Mucosa of descending colon (tissue), 3 donors: ENCODE data around the gene TNRC6A. TPM values are rescaled to one million over a fixed set of nuclear protein-coding genes. Genes with fewer than 3 reads are reported as not detected.

Experiments
- ATAC-seq: fragments of 200-7000 bp; cut with Tn5 transposase; one replicate; pipeline ENCODE4 v1.9.1; 2020; ENCODE audit warnings: mild to moderate bottlenecking, moderate library complexity
- DNase-seq, 3 donors: peaks; one replicate each; pipeline ENCODE4 v3.0.0-alpha.2; 2020
- H3K36me3 ChIP-seq: fragments of 200-600 bp; one replicate; pipeline ENCODE4 v1.8.0; 2021; ENCODE audit warnings: low read depth, mild to moderate bottlenecking
- H3K4me1 ChIP-seq: fragments of 200-600 bp; one replicate; pipeline ENCODE4 v1.8.0; 2021; ENCODE audit warnings: low read depth, mild to moderate bottlenecking
- H3K4me3 ChIP-seq: fragments of 200-600 bp; one replicate; pipeline ENCODE4 v1.8.0; 2021; ENCODE audit warnings: mild to moderate bottlenecking
- H3K9me3 ChIP-seq: fragments of 200-600 bp; one replicate; pipeline ENCODE4 v1.8.0; 2021; ENCODE audit warnings: mild to moderate bottlenecking
- CTCF ChIP-seq: fragments of 200-600 bp; IDR thresholded peaks from one replicate; pipeline ENCODE4 v1.8.0; 2022; ENCODE audit warnings: antibody characterized with exemption, mild to moderate bottlenecking
- intact Hi-C, 2 donors: fragments of 100-400 bp; cut with DNase I in 1 of 2; cut with micrococcal nuclease in 1 of 2; formaldehyde crosslinking; loops; one replicate each; pipeline versions ENCODE4 v1.11.0 to v1.11.1; 2022; cut with DNase I, micrococcal nuclease
- total RNA-seq, 3 donors: library from RNA; stranded (reverse); fragmentation: NEBNext Ultra II Directional in 2 of 3; extraction: Animal tissue kit (Norgen Biotek cat#: 25700) in 2 of 3; gene quantifications; one replicate each; pipeline versions ENCODE4 v1.2.1 to v1.2.4, GENCODE V29; 2021 to 2023
- donor health status: DM: no; HTN: no; CAD: no; lungs with moderate emphysema.
- donor health status: DM: no; HTN: no; CAD: no.
- donor health status: DM: no; HTN: yes; CAD: no.

Gene TNRC6A
- total RNA-seq, 3 donors from 2014 or later = 40.5 to 83.7 (median 47.8) TPM

DNA sequence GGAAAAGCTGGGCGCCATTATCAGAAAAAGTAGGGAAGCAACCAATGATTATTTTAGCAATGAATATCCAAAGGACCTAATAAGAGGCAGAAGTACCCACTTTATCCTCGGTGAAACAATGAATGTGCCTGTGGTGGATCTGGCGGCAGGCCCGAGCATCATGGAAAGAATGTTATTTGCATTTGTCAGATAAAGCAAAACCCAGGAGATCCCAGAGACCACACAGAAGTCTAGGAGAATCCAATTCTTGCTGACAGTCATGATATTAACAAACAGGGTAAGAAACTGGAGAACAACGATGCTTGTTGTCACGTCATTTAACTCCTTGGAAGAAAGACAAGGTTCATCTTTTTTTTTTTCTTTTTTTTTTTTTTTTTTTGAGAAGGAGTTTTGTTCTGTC lies 12.0 kb upstream of the TNRC6A start:
- no peaks in the 10 kb centered on the region for H3K36me3 ChIP-seq
- H3K4me1 ChIP-seq = no peaks in the 10 kb centered on the region
- no peak overlapping the region for H3K4me3 ChIP-seq
- TF ChIP-seq CTCF = no peak
- H3K9me3 ChIP-seq = peaks cover 5% of the 10 kb centered on the region
- ATAC-seq (no peak), DNase-seq (no peak)
- intact Hi-C loops = no loop called here

DNA sequence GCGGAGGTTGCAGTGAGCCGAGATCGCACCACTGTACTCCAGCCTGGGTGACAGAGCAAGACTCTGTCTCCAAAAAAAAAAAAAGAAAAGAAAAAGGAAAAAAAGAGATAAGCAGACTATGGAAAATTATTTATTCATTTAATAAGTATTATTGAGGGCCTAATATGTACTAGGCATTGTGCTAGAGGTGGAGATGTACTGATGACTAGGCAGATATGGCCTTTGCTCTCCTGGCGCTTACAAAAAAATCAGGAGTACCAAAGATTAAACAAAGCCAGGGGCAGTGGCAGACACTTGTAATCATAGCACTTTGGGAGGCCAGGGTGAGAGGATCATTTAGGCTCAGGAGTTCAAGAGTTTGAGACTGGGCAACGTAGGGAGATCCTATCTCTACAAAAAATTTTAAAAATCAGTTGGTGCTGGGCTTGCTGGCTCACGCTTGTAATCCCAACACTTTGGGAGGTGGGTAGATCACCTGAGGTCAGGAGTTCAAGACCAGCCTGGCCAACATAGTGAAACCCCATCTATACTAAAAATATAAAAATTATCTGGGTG lies 10.4 kb upstream of the TNRC6A start:
- TF ChIP-seq CTCF = no peak
- DNase-seq (no peak), ATAC-seq (no peak)

GRCh38 chr16:24721830-24722238 lies 7.6 kb upstream of the TNRC6A start:
- Histone ChIP-seq H3K4me3 (no peak overlapping the region), H3K9me3 (no peaks in the 10 kb centered on the region), H3K36me3 (no peaks in the 10 kb centered on the region), H3K4me1 (no peaks in the 10 kb centered on the region)
- intact Hi-C loops = no loop called here
- no peak for ATAC-seq
- no peak for TF ChIP-seq CTCF
- no peak for DNase-seq

More for the DNA sequence above, 10.4 kb upstream of the TNRC6A start:
- intact Hi-C loops = no loop called here
- H3K9me3 ChIP-seq = no peaks in the 10 kb centered on the region
- H3K36me3 ChIP-seq = no peaks in the 10 kb centered on the region
- no peaks in the 10 kb centered on the region for H3K4me1 ChIP-seq
- no peak overlapping the region for H3K4me3 ChIP-seq

GRCh38 chr16:24723663-24724062 lies 5.8 kb upstream of the TNRC6A start:
- no peak for ATAC-seq
- Histone ChIP-seq H3K9me3 (no peaks in the 10 kb centered on the region), H3K4me1 (no peaks in the 10 kb centered on the region), H3K4me3 (no peak overlapping the region), H3K36me3 (no peaks in the 10 kb centered on the region)
- intact Hi-C loops = no loop called here
- DNase-seq = no peak
- no peak for TF ChIP-seq CTCF

- no peaks in the 10 kb centered on the region for H3K9me3 ChIP-seq
- intact Hi-C loops = no loop called here
- H3K4me3 ChIP-seq = no peak overlapping the region
- TF ChIP-seq CTCF = no peak
- H3K36me3 ChIP-seq = no peaks in the 10 kb centered on the region
- H3K4me1 ChIP-seq = peaks cover 12% of the 10 kb centered on the region
- ATAC-seq (no peak), DNase-seq (peak in 1 of 3 donors; percentile 27)
These were observed 1.4 kb upstream of the TNRC6A start for GRCh38 chr16:24728011-24728410.

- ATAC-seq (peak; percentile 14), DNase-seq (no peak)
- Histone ChIP-seq H3K4me1 (peaks cover 12% of the 10 kb centered on the region), H3K36me3 (no peaks in the 10 kb centered on the region), H3K9me3 (no peaks in the 10 kb centered on the region), H3K4me3 (peak overlapping the region; percentile 82)
- no peak for TF ChIP-seq CTCF
- intact Hi-C loops = no loop called here
These were observed 584 bp upstream of the TNRC6A start for GRCh38 chr16:24728891-24729242.
